ENCODE data around the gene NALCN. TPM values are rescaled to one million over a fixed set of nuclear protein-coding genes. Genes with fewer than 3 reads are reported as not detected.

NALCN gene
- total and polyA plus RNA-seq, 2 experiments from 2014 or later = 0.50 to 0.87 TPM

DNA sequence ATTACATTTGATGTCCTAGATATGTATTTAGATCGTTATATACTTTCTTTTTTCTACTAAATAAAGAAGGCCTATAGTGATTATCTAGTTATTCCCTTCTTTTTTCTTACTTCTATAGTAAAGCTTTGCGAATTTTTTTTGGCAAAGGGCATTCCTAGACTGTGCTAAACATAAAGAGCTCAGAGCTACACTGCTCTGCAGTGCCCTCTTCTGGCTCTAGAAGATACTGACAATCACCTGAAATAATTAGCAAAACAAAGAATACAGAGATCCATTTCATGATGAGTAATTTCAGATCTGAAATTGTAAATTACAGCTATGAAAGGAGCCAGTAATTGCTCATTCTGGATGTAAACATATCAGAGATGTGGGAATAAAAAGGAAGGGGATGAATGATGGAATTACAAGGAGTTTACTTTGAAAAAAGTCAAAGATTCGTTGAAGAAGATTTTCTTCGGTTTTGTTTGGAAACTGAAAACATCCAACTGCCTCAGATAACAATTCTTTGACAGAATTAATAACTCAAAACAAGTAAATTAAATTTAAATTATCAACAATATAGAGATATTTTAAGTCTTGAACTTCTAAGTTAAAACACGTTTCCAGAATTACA, 288.5 kb downstream of the NALCN start:
- Histone ChIP-seq H3K4me1 (ENCODE audit: insufficient read depth) (peaks cover 1% of the 10 kb centered on the region; the same call in 1 of the 2 replicates), H3K9me2 (ENCODE audit: insufficient read depth) (no peaks in the 10 kb centered on the region), H3K4me2 (no peak overlapping the region), H2AFZ (no peak overlapping the region), H3K27ac (ENCODE audit: low read depth) (no peak overlapping the region), H3K79me2 (replicated peaks; ENCODE audit: insufficient read depth) (no peaks in the 10 kb centered on the region), H3F3A (replicated peaks; ENCODE audit: low read depth) (no peaks in the 10 kb centered on the region), H3K27me3 (ENCODE audit: insufficient read depth) (no peaks in the 10 kb centered on the region), H4K20me1 (replicated peaks; ENCODE audit: insufficient read depth) (no peaks in the 10 kb centered on the region), H3K36me3 (ENCODE audit: insufficient read depth) (no peaks in the 10 kb centered on the region), H3K4me3 (no peak overlapping the region)
- Mint-ChIP-seq H3K36me3 (ENCODE audit: low read depth) (no peaks in the 10 kb centered on the region; the same call in 2 of the 3 replicates), H3K27me3 (ENCODE audit: insufficient read depth, low read depth, poor library complexity) (no peaks in the 10 kb centered on the region), H3K4me1 (peaks cover 3% of the 10 kb centered on the region), H3K4me3 (no peak overlapping the region), H3K27ac (no peak overlapping the region; the same call in 1 of the 2 replicates), H3K9me3 (no peaks in the 10 kb centered on the region)
- ATAC-seq (peak; percentile 67), DNase-seq (ENCODE audit: low spot score) (peak; percentile 60)
- no peak for TF ChIP-seq JUNB (IDR thresholded peaks at IDR 0.05; ENCODE audit: unreplicated experiment)
- no peak for TF ChIP-seq POLR2AphosphoS5 (IDR thresholded peaks at IDR 0.05; ENCODE audit: low read depth)
- TF ChIP-seq, protein P1, sequence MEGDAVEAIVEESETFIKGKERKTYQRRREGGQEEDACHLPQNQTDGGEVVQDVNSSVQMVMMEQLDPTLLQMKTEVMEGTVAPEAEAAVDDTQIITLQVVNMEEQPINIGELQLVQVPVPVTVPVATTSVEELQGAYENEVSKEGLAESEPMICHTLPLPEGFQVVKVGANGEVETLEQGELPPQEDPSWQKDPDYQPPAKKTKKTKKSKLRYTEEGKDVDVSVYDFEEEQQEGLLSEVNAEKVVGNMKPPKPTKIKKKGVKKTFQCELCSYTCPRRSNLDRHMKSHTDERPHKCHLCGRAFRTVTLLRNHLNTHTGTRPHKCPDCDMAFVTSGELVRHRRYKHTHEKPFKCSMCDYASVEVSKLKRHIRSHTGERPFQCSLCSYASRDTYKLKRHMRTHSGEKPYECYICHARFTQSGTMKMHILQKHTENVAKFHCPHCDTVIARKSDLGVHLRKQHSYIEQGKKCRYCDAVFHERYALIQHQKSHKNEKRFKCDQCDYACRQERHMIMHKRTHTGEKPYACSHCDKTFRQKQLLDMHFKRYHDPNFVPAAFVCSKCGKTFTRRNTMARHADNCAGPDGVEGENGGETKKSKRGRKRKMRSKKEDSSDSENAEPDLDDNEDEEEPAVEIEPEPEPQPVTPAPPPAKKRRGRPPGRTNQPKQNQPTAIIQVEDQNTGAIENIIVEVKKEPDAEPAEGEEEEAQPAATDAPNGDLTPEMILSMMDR (conservative IDR thresholded peaks at IDR 0.05; ENCODE audit: low read depth in 2 of 2) = peak; percentile 74 to 95

- Mint-ChIP-seq H3K4me1 (peaks cover 43% of the 10 kb centered on the region), H3K27ac (peak overlapping the region; percentile 86), H3K27me3 (ENCODE audit: insufficient read depth, low read depth, poor library complexity) (peaks cover 5% of the 10 kb centered on the region), H3K36me3 (ENCODE audit: low read depth) (no peaks in the 10 kb centered on the region), H3K9me3 (no peaks in the 10 kb centered on the region), H3K4me3 (no peak overlapping the region)
- Histone ChIP-seq H3K4me2 (no peak overlapping the region), H3K36me3 (ENCODE audit: insufficient read depth) (no peaks in the 10 kb centered on the region), H3K4me1 (ENCODE audit: insufficient read depth) (peaks cover 45% of the 10 kb centered on the region), H3F3A (replicated peaks; ENCODE audit: low read depth) (no peaks in the 10 kb centered on the region), H3K27ac (ENCODE audit: low read depth) (no peak overlapping the region), H3K27me3 (ENCODE audit: insufficient read depth) (no peaks in the 10 kb centered on the region), H4K20me1 (replicated peaks; ENCODE audit: insufficient read depth) (no peaks in the 10 kb centered on the region), H3K9me2 (ENCODE audit: insufficient read depth) (no peaks in the 10 kb centered on the region), H3K4me3 (no peak overlapping the region), H3K79me2 (replicated peaks; ENCODE audit: insufficient read depth) (no peaks in the 10 kb centered on the region), H2AFZ (no peak overlapping the region)
- DNase-seq (ENCODE audit: low spot score) (no peak), ATAC-seq (no peak)
- TF ChIP-seq CREB1 (CRISPR knock-in tag; IDR thresholded peaks at IDR 0.05; ENCODE audit: low read depth) = no peak
- TF ChIP-seq, protein P2, sequence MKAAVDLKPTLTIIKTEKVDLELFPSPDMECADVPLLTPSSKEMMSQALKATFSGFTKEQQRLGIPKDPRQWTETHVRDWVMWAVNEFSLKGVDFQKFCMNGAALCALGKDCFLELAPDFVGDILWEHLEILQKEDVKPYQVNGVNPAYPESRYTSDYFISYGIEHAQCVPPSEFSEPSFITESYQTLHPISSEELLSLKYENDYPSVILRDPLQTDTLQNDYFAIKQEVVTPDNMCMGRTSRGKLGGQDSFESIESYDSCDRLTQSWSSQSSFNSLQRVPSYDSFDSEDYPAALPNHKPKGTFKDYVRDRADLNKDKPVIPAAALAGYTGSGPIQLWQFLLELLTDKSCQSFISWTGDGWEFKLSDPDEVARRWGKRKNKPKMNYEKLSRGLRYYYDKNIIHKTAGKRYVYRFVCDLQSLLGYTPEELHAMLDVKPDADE (IDR thresholded peaks at IDR 0.05) = no peak
- no peak for TF ChIP-seq EZH2 (IDR thresholded peaks at IDR 0.05; ENCODE audit: low read depth, unreplicated experiment)
- TF ChIP-seq STAT1 (IDR thresholded peaks at IDR 0.05; ENCODE audit: unreplicated experiment) = no peak
- no peak for TF ChIP-seq POLR2AphosphoS5 (IDR thresholded peaks at IDR 0.05; ENCODE audit: low read depth)
- no peak for TF ChIP-seq ZNF114 (CRISPR knock-in tag; IDR thresholded peaks at IDR 0.05)
- TF ChIP-seq, protein P3, sequence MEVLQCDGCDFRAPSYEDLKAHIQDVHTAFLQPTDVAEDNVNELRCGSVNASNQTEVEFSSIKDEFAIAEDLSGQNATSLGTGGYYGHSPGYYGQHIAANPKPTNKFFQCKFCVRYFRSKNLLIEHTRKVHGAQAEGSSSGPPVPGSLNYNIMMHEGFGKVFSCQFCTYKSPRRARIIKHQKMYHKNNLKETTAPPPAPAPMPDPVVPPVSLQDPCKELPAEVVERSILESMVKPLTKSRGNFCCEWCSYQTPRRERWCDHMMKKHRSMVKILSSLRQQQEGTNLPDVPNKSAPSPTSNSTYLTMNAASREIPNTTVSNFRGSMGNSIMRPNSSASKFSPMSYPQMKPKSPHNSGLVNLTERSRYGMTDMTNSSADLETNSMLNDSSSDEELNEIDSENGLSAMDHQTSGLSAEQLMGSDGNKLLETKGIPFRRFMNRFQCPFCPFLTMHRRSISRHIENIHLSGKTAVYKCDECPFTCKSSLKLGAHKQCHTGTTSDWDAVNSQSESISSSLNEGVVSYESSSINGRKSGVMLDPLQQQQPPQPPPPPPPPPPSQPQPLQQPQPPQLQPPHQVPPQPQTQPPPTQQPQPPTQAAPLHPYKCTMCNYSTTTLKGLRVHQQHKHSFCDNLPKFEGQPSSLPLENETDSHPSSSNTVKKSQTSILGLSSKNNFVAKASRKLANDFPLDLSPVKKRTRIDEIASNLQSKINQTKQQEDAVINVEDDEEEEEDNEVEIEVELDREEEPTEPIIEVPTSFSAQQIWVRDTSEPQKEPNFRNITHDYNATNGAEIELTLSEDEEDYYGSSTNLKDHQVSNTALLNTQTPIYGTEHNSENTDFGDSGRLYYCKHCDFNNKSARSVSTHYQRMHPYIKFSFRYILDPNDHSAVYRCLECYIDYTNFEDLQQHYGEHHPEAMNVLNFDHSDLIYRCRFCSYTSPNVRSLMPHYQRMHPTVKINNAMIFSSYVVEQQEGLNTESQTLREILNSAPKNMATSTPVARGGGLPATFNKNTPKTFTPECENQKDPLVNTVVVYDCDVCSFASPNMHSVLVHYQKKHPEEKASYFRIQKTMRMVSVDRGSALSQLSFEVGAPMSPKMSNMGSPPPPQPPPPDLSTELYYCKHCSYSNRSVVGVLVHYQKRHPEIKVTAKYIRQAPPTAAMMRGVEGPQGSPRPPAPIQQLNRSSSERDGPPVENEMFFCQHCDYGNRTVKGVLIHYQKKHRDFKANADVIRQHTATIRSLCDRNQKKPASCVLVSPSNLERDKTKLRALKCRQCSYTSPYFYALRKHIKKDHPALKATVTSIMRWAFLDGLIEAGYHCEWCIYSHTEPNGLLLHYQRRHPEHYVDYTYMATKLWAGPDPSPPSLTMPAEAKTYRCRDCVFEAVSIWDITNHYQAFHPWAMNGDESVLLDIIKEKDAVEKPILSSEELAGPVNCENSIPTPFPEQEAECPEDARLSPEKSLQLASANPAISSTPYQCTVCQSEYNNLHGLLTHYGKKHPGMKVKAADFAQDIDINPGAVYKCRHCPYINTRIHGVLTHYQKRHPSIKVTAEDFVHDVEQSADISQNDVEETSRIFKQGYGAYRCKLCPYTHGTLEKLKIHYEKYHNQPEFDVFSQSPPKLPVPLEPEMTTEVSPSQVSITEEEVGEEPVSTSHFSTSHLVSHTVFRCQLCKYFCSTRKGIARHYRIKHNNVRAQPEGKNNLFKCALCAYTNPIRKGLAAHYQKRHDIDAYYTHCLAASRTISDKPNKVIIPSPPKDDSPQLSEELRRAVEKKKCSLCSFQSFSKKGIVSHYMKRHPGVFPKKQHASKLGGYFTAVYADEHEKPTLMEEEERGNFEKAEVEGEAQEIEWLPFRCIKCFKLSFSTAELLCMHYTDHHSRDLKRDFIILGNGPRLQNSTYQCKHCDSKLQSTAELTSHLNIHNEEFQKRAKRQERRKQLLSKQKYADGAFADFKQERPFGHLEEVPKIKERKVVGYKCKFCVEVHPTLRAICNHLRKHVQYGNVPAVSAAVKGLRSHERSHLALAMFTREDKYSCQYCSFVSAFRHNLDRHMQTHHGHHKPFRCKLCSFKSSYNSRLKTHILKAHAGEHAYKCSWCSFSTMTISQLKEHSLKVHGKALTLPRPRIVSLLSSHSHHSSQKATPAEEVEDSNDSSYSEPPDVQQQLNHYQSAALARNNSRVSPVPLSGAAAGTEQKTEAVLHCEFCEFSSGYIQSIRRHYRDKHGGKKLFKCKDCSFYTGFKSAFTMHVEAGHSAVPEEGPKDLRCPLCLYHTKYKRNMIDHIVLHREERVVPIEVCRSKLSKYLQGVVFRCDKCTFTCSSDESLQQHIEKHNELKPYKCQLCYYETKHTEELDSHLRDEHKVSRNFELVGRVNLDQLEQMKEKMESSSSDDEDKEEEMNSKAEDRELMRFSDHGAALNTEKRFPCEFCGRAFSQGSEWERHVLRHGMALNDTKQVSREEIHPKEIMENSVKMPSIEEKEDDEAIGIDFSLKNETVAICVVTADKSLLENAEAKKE (CRISPR knock-in tag; IDR thresholded peaks at IDR 0.05) = no peak
- no peak for TF ChIP-seq JUNB (IDR thresholded peaks at IDR 0.05; ENCODE audit: unreplicated experiment)
- TF ChIP-seq, protein P1 (conservative IDR thresholded peaks at IDR 0.05; ENCODE audit: low read depth in 2 of 2) = no peak
Observed at GRCh38 chr13:101123028-101123427, 293.3 kb downstream of the NALCN start.
